Activated CD4-positive, alpha-beta T cell treated with anti-CD3 and anti-CD28 coated beads for 48 hours (primary cell): ENCODE results near the gene DENND4C.
"Not testable (repeated sequence)": the region's sequence is repeated elsewhere in the genome, so short reads cannot be mapped to it uniquely, and the experiment has no call there.

Experiments used
- DNase-seq: peaks from one replicate; pipeline ENCODE4 v3.0.0-alpha.2; 2020

DENND4C gene

DNA sequence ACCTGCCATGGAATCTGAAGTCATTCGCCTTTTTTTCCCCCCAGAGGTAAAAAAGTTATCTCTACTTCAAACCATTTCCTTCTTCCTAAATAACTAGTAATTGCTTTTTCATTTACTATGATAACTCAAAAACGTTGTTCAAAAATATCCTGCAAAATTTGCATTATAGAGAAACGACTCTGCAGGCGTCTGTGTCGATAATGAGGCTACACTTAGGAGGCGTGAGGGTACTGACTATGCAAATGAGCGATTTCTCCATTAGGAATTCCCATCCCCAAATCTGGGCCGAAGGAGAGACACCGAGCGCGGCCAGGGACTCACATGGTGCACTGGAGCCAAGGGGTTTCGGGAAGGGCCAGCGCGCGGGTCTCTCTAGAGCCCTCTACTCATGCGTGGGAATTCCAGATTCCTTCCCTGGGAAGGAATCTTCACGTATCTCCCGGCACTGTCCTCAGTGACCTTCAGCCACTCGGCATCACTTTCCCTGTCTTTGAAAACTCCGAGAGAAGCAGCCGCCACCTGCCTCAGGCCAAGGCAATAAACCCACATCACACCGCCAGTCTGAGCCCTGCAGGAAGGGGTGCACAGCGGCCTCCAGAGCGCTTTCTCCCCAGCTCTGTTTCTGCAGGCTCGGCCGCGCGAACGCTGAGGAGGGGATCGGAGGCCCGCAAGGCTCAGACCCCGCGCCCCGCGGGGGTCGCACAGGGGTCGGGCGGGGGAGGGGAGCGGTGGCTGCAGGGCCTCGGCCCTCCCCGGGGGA lies 718 bp upstream of the DENND4C start:
- peak; percentile 68 for DNase-seq

DNA sequence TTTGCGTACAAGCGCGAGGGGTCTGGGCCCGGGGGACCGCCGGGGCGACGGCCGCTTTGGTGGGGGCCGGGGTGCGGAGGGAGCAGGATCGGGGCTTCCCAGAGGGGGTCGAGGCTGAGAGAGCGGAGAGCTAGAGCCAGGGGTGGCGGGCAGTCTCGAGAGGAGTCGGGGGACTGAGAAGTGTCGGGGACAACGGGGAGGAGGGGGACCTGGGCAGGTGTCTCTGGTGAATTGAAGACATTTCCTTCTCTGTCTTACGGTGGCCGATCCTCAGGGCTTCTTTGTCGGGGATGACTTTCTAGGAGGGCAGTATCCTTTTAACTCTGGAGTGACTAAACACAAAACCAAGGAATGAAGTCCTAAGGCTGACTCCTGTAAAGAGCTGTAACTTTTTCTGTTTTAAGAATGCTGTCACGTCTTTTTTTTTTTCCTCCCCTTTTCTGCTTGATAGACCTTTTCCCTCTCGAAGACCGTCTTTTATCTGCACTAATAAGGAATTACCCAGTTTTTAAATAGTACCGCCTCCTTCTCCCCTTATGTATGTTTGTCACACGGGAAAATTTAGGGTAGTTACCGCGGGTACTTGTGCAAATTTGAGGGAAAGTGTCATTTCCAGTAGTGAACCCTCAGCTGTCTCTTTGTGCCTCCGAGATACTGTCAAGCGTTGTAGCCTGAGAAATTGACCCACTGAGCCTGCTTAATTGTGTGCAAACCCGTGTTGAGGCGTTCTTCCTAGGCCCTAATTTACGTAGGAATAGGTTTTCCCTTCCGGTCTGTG lies 822 bp downstream of the DENND4C start:
- DNase-seq, result no peak

- DNase-seq, result no peak
Measured at GRCh38 chr9:19231904-19232822, 1.7 kb downstream of the DENND4C start.

- DNase-seq, result no peak
Measured at GRCh38 chr9:19232823-19233194, 2.3 kb downstream of the DENND4C start.

DNA sequence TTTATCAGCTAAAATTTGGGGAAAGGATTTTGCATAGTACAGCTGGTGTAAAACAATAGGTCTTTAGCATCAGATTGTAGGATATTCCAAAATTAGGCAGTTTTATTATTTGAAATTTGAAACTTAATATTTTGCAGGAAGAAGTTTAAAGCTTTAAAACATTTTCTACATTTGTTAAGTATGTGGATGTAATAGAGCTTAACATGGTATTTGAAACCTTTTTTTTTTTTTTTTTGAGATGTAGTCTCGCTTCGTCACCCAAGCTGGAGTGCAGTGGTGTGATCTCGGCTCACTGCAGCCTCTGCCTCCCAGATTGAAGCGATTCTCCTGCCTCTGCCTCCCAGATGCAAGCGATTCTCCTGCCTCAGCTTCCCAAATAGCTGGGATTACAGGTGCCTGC lies 2.9 kb downstream of the DENND4C start:
- no peak for DNase-seq

- DNase-seq, result no peak
Measured at GRCh38 chr9:19239955-19240354, 9.5 kb downstream of the DENND4C start.

DNA sequence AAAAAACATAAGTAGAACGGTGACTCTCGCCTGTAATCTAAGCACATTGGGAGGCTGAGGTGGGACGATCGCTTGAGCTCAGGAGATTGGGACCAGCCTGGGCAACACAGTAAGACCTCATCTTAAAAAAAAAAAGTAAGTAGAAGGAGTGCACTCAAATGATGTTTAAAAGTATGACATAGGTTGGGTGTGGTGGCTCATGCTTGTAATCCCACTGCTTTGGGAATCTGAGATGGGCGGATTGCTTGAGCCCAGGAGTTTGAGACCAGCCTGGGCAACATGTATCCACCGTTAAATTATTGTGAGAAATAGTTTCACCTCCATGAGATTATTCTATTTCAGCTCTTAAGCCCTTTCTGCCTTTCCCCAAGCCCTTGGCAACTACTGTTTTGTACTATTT lies 11.2 kb downstream of the DENND4C start:
- DNase-seq, result no peak

- DNase-seq, result no peak
Measured at GRCh38 chr9:19243366-19244033, 13.0 kb downstream of the DENND4C start.

- DNase-seq, result no peak
Measured at GRCh38 chr9:19246891-19247290, 16.4 kb downstream of the DENND4C start.

DNA sequence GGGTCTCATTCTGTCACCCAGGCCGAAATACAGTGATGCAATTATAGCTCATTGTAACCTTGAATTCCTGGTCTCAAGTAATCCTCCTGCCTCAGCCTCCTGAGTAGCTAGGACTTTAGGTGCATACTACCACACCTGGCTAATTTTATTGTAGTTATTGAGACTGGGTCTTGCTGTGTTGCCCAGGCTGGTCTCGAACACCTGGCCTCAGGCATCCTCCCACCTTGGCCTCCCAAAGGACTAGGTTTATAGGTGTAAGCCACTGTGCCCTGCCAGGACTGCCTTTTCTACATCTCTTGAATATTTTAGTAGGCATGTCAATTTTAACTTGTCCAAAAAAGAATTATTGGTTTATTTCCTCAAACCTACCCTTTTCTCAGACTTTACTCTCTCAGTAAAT lies 16.9 kb downstream of the DENND4C start:
- DNase-seq, result no peak

- not testable (repeated sequence) for DNase-seq
Measured at GRCh38 chr9:19250346-19250745, 19.9 kb downstream of the DENND4C start.

- DNase-seq, result not testable (repeated sequence)
Measured at GRCh38 chr9:19251203-19251602, 20.7 kb downstream of the DENND4C start.

DNA sequence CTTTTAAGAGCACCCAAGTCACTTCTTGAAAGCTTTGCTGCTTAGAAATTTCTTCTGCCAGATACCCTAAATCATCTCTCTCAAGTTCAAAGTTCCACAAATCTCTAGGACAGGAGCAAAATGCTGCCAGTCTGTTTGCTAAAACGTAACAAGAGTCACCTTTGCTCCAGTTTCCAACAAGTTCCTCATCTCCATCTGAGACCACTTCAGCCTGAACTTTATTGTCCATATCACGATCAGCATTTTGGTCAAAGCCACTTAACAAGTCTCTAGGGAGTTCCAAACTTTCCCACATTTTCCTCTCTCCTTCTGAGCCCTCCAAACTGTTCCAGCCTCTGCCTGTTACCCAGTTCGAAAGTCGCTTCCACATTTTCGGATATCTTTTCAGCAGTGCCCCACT lies 21.1 kb downstream of the DENND4C start:
- DNase-seq, result not testable (repeated sequence)

- DNase-seq, result no peak
Measured at GRCh38 chr9:19252174-19252884, 21.8 kb downstream of the DENND4C start.

- DNase-seq, result no peak
Measured at GRCh38 chr9:19252885-19253219, 22.4 kb downstream of the DENND4C start.

- no peak for DNase-seq
Measured at GRCh38 chr9:19255112-19255511, 24.6 kb downstream of the DENND4C start.

DNA sequence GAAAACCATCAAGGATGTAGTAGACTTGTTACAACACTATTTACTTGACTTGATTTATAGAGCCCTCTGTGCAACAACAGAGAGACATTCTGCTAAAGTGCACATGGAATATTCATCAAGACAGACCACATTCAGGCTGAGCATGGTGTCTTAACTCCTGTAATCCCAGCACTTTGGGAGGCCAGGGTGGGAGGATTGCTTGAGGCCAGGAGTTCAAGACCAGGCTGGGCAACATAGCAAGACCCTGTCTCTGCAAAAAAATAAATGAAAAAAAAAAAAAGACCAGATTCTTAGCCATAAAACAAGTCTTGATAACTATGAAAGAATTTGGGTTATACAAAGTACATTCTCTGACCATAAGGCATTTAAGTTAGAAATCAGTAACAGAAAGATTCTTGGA lies 25.3 kb downstream of the DENND4C start:
- no peak for DNase-seq

GRCh38 chr9:19259665-19260255 lies 29.3 kb downstream of the DENND4C start:
- not testable (repeated sequence) for DNase-seq

DNA sequence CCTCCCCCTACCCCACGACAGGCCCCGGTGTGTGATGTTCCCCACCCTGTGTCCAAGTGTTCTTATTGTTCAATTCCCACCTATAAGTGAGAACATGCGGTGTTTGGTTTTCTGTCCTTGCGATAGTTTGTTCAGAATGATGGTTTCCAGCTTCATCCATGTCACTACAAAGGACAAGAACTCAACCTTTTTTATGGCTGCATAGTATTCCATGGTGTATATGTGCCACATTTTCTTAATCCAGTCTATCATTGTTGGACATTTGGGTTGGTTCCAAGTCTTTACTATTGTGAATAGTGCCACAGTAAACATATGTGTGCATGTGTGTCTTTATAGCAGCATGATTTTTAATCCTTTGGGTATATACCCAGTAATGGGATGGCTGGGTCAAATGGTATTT lies 35.1 kb downstream of the DENND4C start:
- not testable (repeated sequence) for DNase-seq

GRCh38 chr9:19266778-19267384 lies 36.4 kb downstream of the DENND4C start:
- not testable (repeated sequence) for DNase-seq

- no peak for DNase-seq
Measured at GRCh38 chr9:19269582-19269981, 39.1 kb downstream of the DENND4C start.
